Fibroblast of skin of right quadriceps (primary cell): Measurements from ENCODE around the gene PPP1R3G.
"Not testable (repeated sequence)": the region's sequence is repeated elsewhere in the genome, so short reads cannot be mapped to it uniquely, and the experiment has no call there.

Experiments used
- DNase-seq: peaks from one replicate; pipeline ENCODE4 v3.0.0-alpha.2; 2013

Gene PPP1R3G

DNA sequence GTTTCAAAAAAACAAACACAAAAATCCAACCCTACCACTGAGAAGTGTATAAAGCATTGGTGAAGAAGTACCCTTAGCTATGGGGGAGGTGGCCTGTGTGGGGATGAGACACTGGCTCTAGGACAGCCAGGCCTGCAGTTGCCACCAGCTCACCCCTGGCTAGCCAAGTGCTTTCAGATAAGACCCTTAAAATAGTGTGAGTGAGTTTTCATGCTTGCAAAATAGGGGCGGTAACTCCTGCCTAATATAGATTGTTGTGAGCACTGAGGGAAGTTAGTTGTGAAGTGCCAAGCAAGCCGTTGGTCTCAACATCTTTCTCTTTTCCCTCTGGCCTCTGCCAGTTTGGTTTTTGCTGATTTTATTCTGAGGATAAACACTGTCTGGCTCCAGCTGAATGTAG lies 11.3 kb downstream of the PPP1R3G start:
- no peak for DNase-seq

DNA sequence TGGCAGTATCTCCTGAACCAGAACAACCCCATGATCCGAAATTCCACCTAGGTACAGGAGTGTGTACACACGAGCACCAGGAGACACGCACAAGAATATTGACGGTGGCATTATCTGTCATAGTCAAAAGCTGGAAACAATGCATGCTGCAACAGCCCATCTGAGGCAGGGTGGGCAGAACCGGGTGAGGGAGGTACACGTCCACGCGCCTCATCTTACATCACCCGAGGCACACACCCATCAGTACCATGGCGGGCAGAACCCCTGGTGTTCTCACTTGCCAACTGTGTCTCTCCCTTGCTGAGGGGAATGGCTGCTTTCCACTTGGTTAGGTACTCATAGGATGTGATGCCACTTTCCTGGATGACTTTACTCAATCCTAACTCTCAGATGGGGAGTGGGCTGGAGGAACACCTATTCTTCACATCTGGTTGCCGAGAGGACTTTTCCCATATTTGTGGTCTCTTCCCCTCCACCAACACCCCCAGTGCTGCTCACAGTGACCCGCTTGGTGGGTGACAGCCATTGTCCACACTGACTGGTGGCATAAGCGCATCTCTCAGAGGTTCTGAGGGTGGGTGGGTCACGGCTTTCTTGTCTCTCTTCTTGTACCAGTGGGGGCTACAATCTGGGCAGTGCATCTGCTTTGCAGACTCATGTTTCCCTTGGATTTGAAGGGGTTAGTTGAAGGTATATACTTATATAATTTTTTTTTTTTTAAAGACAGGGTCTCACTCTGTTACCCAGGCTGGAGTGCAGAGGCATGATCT lies 13.5 kb downstream of the PPP1R3G start:
- DNase-seq, result no peak

DNA sequence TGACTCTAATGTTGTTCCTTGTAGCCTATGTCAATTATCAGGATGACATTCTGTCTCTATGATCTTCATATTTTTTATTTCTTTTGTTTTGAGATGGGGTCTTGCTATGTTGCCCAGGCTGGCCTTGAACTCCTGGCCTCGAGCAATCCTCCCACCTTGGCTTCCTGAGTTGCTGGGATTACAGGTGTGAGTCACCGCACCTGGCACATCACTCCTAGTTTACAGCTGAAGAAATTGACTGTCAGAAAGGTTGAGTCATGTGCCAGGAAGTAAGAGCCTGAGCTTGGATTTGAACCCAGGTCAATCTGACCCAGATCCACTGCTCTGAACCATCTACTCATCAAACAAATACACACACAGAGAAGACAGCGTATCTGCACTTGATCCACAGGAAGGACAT lies 14.4 kb downstream of the PPP1R3G start:
- DNase-seq, result no peak

DNA sequence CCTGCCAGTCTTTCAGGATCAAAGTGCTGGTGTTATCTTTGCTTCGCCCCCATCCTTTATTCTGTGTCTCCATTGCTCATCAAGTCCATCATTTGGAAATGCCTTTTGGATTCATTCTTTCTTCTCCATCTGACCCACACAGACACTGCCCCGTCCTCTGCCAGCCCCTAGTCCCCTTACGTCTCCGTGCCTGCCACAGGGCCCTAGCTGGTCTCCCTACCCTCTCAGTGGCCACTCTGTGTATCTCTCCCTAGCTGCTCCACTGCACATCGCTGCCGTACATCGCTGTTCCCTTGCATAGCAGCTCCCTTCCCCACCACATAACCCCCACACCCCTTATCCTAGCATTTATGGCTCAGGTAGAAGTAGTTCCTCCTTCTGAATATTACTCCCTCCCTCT lies 15.7 kb downstream of the PPP1R3G start:
- no peak for DNase-seq

DNA sequence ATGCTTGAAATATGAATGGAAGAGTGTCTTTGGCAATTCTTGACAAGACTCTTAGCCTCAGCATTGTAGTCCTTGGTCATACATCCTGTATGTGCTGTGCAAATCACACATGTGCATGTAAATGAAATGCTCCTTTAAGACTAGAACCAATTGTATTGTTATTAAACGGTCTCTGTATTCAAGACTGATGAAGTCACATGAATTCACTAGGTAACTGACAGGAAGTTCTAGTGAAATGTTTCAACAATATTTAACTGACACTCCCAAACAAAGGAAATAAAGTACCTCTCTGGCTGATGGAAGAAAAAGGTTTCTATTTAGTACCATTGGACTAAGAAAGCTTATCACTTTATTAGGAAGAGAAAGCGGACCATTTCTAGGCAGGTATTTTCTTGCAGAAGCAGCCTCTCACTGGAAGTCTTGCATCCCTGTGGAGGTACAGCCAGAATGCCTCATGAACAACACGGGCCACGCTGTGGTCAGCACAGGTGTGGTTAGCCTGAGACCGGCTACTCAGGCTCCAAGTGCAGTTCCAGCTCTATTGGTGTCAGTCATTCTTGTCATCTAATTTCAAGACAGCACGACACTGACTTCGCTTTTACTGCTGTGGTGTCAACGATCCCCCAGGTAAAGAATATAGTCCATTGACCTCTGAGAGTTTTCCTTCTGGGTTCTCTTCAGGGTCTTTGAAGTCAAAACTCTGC lies 17.3 kb downstream of the PPP1R3G start:
- no peak for DNase-seq

DNA sequence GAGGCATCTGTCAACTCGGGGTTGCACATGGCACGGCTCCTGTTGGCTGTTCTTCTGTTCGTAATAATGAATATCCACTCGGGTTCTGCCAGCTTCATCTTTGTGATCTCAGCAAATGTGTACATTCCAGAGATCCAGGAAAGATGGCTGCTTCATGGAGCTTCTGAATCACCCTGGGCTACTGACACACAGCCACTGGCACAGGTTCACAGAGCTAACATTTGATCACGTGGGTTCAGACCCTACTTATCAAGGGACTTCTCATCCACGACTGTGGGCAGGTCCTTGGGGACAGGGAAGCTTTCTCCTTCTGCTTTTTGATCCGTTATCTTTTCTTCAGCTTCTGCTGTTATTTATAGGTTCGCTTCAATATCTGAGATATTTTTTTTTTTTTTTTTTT lies 18.1 kb downstream of the PPP1R3G start:
- DNase-seq, result no peak

DNA sequence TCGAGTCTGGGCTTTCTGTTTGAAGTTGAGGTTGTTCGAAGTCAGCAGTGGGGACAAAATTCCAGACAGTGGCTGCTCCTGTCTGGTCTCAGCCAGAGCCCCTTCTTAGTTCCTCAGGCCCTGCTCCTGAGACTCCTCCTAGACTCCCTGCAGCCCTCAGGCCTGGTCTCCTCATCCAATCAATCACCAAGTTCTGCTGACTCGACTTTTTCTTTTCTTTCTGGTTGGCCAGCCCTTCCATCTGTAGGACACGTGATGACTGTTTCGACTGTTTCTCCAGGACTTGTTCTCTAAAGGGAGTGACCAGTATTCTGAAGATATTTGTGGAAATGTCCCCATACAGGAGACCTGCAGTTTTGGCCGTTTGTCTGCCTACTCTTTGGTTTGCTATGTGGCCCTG lies 19.5 kb downstream of the PPP1R3G start:
- no peak for DNase-seq

DNA sequence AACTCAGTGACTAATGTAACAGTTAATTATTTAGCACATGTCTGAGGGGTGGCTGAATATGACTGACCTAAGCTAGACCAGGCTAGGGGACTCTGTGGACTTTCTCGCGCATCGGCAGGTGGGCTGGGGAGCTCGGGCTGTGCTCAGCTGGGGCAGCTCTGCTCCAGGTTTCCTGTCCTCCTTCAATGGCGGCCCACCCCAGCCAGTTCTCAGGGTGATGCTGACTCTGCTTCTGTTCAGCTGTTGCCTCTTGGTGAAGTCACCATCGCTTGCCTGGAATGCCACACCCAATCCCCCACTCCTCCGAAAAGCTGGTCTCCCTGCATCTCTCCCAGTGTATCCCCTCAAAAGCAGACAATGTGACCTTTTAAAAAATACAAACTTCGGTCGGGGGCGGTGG lies 20.0 kb downstream of the PPP1R3G start:
- DNase-seq, result no peak

DNA sequence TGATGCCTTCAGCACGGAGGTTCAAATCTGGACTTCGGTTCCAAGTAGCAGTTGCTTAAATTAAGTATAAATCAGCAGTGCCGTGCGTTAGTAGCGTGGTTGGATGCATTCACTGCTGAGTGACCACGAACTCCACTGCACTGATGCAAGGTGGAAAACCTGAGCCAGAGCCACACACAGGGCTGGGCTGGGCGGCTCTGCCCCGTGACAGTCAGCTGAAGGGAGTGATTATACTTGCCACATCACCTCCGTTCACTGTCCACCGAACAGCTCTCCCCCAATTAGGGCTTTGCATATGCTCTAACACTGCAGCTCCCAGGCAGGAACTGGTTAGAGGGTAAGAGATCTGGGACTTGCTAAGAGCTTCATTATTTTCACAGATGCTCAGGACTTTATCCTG lies 22.2 kb downstream of the PPP1R3G start:
- no peak for DNase-seq

DNA sequence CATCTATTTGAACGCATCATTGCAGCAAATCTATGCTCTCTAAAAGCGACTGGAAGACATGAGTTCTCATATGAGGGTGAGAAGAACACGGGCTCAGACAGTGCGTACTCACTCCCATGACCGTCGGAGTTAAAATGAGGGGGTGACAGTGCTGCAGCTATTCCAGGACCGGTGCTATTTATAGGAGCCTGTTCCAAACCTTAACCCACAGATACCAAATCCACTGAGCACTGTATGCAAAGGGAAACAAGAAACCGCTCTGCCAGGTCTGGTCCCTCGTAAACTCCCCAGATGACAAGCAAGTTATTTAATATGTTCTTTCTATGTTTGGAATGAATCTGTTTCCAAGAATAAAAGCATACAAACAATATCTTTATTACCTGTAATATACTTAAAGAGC lies 22.9 kb downstream of the PPP1R3G start:
- no peak for DNase-seq

DNA sequence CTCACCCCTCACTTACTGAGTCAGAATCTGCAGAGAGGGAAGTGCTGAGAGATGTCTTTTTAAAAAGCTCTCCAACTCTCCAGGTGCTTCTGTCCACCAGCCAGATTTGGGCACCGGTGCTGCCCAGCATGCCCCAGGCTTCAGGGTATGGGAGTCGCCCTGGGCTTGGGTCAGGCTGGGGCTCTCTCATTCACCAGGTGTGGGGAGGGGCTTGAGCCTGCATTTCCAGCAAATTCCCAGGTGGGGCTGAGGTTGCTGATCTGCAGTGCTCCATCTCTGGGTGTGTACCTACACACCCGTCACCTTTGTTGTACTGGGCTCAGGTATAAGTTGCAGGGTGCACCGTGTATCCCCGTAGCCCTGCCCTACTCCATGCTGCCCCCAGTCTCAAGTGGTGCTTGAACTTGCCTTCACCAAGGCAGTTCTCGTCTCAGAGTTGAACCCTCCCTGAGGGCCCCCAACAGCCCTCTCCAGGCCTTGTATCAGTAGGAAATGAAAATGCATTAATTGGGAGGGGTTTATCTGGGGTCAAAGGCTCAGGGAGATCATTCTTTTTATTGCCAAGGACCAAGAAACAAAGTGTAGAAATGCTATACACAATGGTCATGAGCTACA lies 23.5 kb downstream of the PPP1R3G start:
- DNase-seq, result no peak

DNA sequence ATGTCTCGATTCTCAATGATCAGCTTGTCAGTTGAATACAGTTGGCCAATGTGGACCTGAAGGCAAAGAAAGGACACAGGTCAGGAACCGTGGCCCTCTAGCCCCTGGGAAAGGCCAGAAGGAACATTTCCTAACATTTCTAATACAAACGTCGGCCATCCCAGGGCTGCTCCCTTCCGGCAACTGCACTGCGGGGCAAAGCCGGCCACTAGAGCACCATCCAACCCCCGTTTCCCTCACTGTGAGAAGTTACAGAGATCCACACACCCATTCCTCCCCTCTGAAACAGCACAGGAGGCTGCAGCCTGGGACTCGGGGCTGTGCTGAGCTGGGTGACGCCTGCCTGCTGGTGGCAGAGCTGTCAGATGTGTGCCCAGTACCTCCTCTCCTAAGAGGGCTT lies 24.3 kb downstream of the PPP1R3G start:
- DNase-seq, result no peak

DNA sequence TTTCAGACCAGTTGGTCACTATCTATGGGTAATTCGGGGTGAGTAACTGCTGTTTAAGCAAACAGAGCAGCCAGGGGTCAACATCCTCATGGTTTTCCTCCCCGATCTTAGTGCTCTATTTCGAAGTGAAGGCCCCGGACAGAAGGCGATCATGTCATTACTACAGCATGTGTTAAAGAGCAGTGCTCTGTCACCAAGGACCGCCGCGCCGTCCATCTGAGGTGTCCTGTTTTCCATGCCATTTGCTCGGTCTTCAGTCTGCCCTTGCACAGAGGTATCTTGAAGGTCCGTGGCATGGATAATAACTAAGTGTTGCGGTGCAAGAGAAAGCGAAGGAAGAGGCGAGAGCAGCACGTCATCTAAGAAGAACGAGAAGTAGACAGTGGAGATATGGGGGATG lies 25.1 kb downstream of the PPP1R3G start:
- DNase-seq, result no peak

DNA sequence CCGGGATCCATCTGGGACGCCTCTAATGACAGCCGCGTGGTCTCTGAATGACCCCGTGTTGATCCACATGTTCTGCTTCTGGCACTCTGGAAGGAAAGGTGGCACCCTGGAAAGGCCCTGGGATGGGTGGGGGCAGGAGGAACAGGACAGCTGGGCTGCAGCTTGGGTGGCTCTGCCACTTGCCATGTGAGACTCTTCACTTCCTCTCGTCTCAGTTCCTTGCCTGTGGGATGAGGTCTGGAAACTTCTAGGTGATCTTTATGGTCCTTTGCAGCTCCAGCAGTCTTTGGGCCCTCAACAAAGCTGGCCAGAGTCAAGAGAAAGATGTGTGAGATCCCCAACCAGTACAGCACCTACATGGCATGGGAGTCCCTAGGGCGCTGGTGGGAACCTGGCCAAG lies 26.5 kb downstream of the PPP1R3G start:
- DNase-seq, result no peak

DNA sequence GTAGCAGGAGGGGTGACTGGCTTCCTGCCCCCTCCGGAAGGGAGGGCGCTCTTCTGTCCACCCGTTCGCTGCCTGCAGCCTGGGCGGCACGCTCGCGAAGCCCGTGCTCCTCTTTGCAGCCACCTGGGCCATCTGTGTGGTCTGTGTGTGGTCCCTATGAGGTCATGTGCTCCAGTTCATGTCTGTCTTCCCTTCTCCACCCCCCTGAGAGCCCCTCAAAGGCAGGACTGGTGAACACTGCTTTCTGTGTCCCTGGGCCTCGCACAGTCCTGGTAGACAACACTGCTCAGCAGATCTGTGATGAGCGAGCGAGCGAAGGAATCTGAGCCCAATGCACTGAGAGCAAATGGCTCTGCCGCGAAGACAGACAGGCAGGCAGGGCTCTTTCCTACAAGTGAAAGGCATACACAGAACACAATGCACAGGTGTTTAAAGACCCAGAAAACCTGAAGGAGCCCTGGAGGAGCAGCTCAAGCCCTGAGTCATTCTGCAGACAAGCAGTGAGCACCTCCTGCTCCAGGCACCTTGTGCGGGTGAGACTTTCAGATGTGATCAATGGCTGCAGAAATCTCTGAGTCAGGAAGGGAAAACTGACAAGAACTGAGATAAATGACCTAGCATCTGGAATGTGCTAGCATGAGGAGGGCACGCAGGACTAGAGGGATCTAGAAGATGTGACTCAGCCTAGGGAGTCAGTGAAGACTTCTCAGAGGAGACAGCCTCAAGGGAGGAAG lies 27.1 kb downstream of the PPP1R3G start:
- peak; percentile 85 for DNase-seq

DNA sequence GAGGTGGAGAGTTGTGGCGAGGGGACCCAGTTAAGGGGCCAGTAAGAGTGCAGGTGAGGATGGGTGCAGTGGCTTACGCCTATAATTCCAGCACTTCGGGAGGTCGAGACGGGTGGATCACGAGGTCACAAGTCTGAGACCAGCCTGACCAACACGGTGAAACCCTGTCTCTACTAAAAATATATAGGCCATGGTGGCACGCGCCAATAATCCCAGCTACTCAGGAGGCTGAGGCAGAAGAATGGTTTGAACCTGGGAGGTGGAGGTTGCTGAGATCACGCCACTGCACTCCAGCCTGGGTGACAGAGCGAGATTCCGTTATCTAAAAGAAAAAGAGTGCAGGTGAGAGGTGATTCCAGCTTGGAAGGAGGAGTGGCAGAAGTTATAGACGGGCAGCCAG lies 28.0 kb downstream of the PPP1R3G start:
- DNase-seq, result no peak

DNA sequence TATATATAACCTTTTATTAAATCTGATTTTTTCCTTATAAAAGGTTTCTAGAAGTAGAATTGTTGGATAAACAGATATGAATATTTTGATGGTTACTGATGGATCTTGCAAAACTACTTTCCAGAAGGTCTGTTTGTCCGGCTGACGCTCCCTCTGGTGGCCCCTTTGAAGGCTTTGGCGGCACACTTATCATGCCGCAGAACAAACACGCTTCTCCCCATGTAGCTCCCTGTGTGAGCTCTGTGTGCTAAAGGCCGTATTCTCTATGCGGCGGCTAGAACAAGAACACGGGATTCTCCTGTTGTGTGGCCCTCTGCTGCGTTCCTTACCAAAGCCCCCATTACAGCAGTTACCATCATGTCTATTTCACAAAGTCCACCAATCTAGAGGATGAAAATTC lies 30.0 kb downstream of the PPP1R3G start:
- peak; percentile 12 for DNase-seq

DNA sequence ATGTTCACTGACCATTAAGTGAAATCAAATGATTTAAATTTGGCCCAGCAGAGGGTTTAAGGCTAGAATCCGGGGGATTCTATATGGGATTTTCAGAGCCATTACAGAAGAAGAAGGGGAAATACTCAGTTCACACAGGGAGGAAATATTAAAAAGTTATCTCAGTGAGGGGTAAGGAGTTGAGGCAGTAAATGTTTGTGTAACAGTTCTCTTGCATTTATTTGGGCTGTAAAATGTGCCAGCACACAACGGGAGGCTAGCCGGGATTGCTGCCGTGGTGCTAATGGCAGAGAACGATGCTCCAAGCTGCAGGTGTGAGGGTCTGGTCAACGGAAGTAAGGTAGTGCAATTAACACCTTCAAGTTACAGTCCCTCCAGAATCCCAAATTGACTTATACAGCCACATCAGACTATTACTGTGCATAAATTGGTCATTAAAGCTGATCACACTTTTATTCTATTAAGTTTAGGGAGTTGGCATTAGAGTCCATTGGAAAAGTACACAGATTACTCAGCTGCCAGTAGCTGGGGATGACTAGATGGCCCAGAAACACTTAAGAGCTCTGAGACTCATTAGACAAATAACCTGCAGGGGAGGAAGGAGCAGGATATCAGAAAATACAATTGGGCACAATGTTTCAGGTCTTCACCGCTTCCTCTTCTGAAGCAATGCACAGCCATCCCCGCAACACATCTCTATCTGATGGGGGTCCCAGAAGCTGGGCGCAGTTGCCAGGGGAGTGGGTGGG lies 31.3 kb downstream of the PPP1R3G start:
- no peak for DNase-seq

DNA sequence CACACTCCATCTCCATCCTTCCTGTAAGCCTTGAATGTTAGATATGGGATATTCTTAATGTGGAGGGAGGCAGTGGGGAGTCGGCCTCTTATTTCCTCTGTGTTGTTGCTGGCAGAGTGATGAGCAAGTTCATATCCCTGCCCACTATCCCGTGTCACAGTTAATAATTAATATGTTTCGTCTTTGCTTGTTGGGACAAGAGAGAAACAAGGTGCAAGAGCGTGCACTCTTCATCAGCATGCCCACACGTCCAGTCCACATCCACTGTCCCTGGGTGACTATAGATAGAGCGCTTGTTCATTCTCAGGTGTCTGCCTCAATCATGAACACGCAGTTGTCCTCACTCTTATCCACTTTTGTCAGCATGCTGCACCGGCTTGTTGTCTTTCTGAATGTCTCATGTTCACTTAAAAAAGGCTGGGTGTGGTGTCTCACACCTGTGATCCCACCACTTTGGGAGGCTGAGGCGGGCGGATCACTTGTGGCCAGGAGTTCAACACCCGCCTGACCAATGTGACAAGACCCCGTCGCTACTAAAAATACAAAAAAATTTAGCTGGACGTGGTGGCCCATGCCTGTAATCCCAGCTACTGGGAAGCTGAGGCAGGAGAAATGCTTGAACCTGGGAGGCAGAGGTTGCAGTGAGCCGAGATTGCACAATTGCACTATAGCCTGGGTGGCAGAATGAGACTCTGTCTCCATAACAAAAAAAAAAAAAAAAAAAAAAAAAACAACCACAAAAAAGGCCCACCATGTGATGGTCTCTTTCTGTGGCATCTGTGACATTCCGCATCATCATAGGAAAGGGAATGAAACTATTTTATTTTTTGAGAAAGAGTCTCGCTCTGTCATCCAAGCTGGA lies 34.2 kb downstream of the PPP1R3G start:
- no peak for DNase-seq

DNA sequence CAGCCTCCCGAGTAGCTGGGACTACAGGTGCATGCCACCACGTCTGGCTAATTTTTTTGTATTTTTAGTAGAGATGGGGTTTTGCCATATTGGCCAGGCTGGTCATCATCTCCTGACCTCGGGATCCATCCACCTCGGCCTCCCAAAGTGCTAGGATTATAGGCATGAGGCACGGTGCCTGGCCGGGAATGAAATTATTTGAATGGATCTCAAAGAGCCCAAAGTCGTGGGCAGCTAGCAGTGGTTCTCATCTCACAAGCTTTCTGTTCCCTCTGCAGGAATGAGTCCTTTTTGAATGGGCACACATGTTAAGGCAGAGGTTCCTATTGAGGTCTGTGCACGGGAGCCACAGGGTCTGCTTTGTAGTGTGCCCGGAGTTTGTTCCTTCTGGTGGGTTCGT lies 34.9 kb downstream of the PPP1R3G start:
- DNase-seq, result no peak

DNA sequence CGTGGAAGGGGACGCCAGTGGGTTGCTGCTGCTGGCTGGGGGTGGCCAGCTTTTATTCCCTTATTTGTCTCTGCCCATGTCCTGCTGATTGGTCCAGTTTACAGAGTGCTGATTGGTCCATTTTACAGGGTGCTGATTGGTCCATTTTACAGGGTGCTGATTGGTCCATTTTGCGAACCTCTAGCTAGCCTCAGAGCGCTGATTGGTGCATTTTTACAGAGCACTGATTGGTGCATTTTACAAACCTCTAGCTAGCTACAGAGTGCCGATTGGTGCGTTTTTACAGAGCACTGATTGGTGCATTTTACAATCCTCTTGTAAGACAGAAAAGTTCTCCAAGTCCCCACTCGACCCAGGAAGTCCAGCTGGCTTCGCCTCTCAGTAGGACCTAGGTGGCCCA lies 35.4 kb downstream of the PPP1R3G start:
- not testable (repeated sequence) for DNase-seq

DNA sequence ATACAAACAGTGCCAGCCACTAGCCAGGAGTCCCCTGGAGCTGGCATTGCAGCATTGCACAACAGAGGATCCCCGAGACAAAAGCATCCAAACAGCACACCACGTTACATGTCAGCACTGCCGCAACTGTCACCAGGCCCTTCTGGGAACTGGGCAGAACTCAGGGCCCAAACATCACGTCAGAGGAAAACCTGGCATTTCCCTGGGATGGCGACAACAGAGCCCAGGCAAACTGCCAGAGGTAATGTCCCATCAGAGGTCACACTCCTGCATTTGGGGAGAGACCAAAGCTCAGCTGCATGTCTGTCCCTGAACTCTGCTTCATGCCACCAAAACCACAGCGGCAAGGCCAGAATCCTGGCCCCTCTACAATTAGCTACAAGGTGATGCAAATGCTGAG lies 36.3 kb downstream of the PPP1R3G start:
- no peak for DNase-seq
